NOMO-1 treated with dmso at 0.1 percent for 144 hours (cell line): ENCODE measurements around the gene FEZ2.

Experiments
- DNase-seq: peaks from one replicate; lab custom pipeline; 2025; ENCODE audit not compliant: unreplicated experiment; lab: John Stamatoyannopoulos, UW

Gene FEZ2

DNA sequence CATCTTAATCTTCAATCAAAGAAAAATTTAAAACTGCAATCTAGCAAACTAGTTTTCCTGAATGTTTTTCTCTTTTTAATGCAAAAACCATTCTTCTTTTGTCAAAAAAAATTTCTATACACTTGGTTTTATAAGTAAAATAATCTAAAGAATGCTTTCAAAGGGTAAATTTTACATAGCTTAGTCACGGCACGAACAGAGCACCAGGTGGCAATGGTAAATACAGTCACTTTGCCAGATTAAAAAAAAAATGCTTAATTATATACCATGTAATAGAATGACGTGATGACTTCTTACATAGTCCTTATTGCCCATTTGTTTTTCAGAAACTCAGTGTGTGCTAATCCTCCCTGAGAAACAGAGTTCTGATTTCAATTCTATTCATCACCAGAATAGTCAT is 10.4 kb downstream of the FEZ2 start:
- DNase-seq: no peak

DNA sequence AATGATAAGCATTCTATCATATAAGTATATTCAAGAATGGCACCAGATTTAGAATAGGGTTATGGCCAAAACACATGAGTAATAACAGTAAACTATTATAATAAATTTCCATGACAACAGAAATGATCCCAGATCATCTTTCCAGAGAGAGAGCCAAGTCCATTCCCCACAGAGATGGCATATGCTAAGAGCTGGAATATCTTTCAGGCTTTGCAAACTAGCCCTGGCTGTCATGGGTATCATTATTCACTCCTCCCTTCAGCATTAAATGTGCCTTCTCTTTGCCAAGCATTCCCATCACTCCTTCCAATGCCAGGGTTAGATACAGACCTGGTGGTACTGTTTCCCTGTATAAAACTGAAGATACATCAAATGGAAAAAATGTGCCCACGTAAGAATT is 10.9 kb downstream of the FEZ2 start:
- no peak for DNase-seq

- no peak for DNase-seq
These were observed 11.3 kb downstream of the FEZ2 start for GRCh38 chr2:36586672-36587071.

DNA sequence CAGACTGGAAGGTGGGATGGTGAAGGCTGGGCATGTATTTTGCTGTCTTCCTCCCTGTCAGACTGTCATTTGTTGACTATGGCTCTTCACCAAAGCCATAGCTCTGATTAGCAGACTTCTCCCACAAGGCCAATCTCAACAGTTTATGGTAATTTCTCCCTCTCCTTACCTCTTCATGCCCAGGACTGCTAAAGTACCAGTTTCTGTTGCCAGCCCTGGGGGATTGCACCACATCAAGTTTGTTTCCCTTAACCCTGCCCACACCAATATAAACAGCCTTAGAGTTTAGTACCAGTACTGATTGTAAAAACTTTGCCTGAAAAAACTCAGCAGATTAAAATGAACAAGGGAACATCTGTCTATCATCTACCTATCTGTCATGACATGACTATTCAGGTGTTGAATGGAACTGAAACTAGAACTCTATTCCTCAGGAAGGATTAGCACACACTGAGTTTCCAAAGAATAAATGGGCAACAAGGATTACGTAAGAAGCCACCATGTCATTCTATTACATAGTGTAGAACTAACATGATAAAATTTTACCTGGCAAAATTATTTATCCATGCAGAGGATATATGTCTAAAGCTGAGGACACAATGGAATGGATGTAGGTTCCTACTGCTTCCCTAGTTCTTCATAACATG is 13.7 kb downstream of the FEZ2 start:
- no peak for DNase-seq

DNA sequence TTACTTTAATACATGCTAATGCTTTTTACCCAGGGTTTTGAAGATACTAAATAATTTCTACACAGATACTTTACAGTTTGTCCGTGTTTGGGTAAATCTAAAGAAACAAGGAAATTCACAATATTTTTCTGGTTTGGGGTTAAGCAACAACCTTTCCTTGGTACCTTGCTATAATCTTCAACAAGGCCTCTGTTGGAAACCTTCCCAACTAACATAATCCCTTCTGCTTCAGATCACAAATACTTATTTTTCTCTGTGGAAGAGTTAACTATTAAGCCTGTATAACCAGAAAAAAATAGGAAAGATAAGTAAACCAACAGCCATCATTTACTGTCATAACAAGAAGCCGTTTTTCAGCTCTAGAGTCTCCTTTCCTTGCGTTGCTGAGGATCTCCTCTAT is 15.0 kb downstream of the FEZ2 start:
- no peak for DNase-seq

DNA sequence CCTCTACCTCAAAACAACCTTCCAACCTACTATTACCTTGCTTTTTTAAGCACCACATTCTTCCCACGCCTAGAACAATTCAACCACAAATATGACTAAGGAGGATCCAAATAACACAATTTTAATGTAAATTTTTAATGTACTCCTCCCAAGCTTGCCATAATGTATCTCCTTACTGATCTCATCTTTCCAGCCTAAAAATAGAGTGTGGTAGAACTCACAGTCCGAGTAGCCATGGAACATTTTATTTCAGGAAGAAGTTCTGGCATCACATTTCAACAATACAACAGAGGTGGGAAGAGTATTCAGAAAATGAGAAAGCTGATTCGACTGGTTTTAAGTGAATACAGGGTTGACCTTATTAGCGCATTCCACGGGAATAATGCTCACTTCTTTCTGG is 15.4 kb downstream of the FEZ2 start:
- DNase-seq: no peak

GRCh38 chr2:36579297-36579664 is 18.7 kb downstream of the FEZ2 start:
- DNase-seq: no peak

DNA sequence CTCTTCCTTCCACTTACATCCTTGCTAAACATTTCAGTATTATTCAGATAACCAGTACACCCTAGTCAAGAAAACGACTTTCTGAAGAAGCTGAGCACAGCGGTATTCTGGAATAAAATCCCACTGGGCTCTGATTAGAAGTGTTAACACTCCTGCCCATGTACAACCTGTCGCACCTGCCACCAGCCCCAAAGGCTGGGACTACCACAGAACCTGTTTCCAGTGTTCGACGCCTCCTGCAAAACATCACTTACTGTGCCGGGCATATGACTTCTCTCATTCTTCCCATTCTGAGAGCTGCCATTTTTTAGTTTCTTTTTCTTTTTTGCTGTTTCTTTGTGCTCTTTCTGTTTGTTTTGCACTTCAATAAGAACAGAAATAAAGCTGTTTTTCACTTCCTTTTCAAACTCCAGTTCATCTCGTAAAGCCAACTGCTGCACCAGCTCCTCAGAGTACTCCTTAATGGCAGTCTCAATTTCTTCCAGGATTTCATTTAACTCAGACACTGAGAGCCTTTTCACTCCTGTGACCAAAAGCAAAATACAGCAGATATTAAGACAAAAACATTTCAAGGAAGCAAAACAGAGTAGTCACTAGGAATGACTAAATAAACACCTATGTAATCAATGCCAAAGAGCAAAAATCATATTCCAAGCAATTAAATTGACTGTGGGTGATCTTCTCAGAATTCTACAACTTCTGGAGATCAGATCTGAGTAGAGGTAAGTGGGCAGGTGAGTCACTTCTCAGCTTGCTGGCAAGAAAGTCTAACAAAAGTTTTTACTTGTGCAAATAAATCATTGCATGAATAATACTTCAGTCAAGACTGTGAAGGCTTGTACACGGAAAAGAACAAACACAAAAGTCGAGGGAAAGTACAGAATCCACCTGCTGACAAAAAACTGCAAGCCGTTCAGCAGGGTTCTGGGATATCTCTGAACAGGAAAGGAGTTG is 19.3 kb downstream of the FEZ2 start:
- DNase-seq: no peak

GRCh38 chr2:36577884-36578283 is 20.1 kb downstream of the FEZ2 start:
- no peak for DNase-seq

GRCh38 chr2:36574560-36574959 is 23.4 kb downstream of the FEZ2 start:
- no peak for DNase-seq

DNA sequence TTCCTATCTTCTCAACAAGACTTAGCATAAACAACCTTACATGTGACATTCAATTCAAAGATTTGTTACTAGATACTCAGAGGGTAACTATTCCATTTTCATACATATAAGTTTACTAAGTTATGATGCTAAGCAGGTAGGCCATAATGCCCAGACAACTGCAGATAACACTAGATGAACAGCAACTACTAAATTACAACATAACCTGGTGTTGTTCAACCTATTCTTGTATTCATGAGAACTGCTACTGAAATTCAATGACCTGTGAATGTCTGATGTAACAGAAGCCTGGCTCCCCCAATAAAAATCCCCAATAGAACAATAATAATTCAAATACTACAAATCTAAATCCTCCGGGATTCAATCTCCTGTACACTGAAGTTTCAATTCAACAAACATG is 24.8 kb downstream of the FEZ2 start:
- DNase-seq: no peak

DNA sequence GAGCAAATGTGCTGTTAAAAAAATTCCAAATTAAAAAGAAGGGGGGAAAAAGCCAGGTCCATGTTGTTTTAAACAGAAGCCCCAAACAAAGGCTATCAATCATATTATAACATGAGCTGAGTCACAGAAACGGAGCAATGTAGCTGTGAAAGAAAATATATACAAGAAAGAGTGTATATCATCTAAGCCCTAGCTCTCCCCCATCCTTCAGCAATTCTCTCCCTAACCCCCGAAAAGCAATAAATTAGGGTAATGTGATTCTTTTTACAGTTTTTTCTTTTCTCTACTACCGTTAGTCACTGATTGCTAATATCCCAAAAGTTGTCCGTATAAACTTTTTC is 25.3 kb downstream of the FEZ2 start:
- no peak for DNase-seq

DNA sequence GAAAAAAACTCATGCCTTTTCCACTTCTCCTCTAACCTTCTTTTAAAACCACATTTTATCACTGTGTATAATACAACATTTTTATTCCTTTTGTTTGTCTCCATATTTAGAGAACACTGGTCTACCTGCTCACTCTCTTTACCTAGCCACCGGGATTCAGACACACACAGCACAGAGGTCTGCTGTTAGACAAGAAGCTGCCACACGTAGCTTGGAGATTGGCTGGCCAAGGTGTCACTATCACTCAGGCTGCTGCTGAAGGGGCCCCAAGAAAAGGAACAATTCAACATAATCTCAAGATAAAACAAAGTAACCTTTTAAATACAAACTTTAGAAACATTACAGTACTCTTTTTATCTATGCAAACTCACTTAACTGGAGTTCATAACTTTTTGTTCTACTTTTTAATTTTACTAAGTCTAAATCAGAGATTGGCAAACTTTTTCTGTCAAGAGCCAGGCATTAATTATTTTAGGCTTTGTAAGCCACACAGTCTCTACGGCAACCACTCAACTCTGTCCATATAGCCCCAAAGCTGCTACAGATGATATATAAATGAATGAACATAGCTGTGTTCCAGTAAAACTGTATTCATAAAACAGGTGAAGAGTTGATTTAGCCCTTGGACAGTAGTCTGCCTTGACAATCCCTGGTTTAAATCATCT is 25.8 kb downstream of the FEZ2 start:
- no peak for DNase-seq

- no peak for DNase-seq
These were observed 27.6 kb downstream of the FEZ2 start for GRCh38 chr2:36570416-36570815.

DNA sequence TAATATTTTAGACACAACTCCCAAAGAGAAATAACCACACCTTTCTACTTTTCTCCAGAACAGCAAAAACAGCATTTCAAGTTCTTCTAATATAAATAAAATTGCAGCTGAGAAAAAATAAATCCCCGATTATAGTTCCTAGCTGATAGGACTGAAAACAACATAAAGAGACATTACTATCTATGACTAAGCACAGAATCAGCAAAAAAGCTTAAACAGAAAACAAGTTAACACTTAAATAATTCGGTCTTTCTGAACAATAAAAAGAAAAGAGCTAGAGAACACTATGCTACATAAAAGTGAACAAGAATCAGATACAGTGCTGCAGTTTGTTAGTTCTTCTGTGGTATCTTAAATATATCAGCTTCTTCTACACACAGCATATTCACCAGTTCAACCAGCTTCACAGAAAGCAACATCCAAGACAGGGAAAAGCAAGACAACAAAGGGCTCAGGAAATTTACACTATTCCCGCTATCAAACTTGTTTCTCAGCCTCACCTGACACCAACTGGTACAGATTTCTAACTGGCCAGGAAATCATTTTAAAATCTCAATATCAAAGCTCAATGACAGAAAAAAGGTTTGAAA is 28.6 kb downstream of the FEZ2 start:
- DNase-seq: no peak

DNA sequence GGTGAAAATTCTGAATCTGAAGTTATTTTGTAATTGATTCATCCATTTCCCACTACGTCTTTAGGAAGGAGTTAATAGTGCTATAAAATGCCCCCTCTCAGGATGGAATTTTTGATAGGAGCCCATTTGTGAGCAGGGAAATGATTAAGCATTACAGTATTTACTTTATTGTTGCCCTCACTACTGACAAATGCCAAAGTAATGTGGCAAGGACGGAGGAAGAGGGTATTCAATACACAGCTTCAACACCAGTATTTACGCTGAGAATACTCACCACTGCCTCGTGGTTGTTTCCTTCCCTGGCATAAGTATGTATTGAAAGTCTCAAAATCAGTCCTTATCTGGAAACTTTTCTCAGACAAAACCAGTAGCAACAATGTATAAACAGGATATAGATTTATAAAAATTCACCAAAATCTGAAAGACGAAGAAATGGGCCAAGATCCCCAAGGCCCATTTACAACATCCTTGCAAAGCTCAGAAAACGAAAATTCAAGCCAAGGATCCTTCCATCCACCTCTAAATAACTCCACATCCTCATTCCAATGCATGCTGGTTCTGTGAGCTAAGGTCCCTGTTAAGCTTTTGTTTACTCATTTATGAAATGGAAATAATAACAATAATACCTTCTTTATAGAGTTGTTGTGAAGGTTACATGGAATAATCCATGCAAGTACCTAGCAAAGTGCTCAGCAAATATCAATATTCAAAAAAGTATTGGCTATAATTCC is 29.3 kb downstream of the FEZ2 start:
- no peak for DNase-seq

- no peak for DNase-seq
These were observed 30.1 kb downstream of the FEZ2 start for GRCh38 chr2:36567711-36568408.

GRCh38 chr2:36566887-36567286 is 31.1 kb downstream of the FEZ2 start:
- DNase-seq: no peak

- no peak for DNase-seq
These were observed 32.3 kb downstream of the FEZ2 start for GRCh38 chr2:36565712-36566111.

- DNase-seq: no peak
These were observed 33.5 kb downstream of the FEZ2 start for GRCh38 chr2:36564377-36564930.
